ENCODE data around the gene SLC1A1.
"Not testable (repeated sequence)": the region's sequence is repeated elsewhere in the genome, so short reads cannot be mapped to it uniquely, and the experiment has no call there.

Gene SLC1A1

GRCh38 chr9:4581861-4582565 is 91.7 kb downstream of the SLC1A1 start:
- no peak for DNase-seq

- no peak for DNase-seq
Measured at GRCh38 chr9:4583001-4583400, 92.7 kb downstream of the SLC1A1 start.

DNA sequence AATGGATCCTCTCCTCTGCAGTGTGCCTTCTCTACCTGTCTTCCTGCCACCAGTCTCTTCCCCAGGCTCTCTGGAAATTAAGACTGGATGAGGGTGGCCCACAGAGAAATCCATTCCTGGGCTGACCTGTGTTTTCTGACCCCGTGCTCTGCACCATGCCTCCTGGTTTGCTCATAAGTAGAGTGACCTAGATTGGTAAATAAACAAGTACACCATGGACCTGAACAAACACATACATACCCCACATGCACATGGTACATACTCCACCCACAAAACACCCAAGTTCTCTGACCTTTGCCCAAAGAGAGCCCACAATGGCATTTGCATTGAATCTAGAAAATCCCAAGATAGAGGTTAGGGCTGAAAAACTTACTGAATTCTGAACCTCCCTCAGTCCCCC is 94.4 kb downstream of the SLC1A1 start:
- no peak for DNase-seq

GRCh38 chr9:4585135-4585534 is 94.9 kb downstream of the SLC1A1 start:
- no peak for DNase-seq

DNA sequence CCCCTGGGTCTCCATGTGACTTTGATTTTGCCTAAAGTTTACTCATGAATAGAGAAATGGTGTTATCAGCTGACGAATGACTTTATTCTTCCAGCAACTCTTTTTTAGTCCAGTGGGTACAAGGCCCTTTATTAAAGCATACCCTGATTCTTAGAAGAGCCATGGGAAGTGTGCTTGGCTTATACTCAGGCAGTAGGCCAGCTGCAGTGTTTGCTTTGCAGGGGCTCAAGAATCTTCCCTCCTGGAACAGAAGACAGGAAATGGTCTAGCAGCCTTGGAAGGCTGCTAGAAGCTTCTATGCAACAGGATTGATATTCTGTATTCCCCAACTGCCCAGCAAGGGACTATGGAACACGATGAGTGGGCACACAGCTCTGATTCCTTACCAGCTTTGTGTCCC is 98.5 kb downstream of the SLC1A1 start:
- no peak for DNase-seq

DNA sequence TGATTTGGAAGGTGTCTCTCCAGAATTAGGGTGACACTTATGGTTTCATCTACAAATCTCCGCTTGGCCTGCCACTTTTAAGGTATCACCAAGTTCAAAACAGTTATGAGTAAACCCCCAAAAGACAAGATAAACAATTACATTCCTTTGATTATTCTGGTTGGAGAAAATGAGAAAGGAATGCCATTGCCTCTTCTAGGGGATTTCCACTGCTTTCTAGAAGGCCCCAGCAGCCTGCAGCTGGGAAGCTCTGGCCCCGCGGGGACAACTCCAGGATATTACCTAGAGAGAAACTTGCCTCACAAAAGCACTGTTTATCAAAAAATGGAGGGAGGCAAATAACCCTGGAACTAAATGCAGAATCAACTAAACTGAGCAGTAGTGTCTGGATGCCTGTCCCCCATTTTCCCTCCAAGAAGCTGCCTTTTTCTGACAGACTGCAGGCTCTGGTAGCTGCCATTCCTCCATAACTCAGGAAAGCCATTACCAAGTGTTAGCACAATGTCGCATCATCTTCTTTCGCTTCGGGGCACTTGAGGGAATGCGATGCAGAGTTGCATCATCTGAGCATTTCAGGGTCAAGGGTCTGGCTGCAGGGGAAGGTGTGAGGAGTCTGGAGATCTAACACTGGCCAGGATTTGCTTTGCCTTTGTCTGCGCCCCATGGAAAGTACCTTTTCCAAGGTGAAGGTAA is 100.3 kb downstream of the SLC1A1 start:
- DNase-seq = no peak

DNA sequence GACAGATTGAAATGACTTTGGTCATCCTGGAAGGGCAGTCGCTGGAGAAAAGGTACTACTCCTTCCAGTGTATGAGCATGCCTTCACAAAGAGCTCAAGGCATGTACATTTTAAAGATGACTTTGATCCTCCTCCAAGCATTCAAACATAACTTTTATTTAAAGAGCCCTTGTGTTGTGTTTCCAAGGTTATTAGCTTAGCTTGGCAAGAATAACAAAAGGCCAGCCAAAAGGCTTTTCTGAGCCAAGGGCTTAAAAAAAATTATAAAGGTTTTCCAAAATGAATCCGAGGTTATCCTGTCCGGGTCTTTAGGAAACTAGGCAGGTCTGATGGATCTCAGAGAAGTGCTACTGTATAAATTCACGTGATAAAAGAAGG is 100.8 kb downstream of the SLC1A1 start:
- no peak for DNase-seq

DNA sequence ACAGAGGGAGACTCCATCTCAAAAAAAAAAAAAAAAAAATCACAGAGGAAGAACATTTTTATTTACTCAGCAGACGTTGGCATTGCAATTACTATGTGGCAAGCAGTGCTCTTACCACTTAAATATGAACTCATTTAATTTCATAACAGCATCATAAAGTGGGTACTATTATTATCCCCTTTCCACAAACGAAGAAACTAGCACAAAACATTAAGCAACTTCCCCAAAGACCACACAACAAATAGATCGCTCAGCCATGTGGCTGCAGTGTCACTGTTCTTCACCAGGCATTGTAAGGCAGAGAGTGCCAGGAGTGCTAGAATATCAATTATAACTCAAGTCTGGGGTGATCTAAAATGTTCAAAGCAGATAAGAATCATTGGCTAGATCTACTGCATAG is 102.0 kb downstream of the SLC1A1 start:
- no peak for DNase-seq

DNA sequence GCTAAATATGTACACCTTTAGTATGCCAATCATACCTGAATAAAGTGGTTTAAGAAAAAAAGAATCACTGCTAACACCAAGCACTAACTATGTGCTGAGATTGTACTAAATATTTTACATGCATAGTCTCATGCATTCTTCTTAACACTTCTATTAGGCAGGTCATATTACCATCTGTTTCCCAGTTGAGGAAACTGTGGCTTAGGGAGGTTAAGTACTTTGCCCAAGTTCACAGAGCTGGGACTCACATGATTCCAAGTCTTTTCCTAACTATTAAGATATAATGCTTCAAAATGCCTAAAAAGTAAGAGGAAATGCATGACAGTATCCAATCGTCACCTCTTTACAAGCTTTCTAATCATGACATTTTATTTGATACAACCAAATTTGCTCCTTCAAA is 102.6 kb downstream of the SLC1A1 start:
- DNase-seq = no peak

GRCh38 chr9:4594545-4594944 is 104.3 kb downstream of the SLC1A1 start:
- no peak for DNase-seq

DNA sequence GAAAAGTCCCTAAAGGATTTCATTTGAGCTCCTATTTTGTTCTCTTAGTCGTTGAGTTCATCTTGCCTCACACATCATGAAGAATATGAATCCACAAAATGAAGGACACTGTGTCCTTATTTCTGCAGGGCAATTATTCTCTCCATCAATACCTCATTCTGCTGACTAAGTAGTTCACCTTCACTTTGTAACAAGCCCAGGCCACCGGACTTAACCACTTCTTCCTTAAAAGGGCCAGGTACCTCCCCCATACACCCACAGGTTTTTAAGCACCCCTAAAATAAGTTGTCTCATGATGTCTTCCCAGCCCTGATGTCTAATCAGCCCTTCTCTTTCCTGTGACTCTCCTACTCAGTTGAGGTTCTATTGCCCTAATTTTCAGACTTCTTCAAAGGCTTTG is 104.7 kb downstream of the SLC1A1 start:
- DNase-seq = no peak

DNA sequence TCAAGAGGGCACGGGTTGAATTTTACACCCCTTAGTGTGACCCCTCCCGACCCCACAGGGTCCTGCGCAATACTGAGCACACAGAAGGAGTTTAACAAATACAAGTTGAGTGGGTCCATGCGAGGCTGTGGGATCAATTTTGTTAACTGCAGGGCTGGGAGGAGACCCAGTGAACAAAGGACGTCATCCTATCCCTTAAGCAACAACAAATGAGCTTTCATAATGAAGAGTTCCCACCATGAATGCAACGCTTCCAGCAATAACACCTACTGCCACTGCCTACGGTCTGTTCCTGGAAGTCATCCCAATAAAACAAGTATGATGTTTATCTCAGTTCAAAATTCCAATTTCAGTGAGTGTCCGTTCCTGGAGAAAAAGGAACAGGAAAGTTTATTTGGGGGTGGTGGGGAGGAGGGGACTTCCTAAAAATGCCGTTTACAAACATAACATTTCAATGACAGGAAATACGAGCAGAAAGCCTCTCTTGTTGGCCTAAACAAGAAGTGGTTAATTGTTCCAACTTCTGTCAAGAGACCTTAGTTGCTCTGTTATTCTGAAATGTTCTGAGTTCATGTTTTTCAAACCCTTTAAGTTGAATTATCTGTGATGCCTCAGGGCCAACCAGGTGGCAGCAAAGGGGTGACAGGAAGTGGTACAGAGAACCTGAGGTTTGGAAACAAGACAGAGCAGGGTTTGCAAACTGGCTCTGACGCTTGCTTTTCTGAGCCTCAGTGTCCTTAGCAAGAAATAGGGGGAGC is 106.1 kb downstream of the SLC1A1 start:
- DNase-seq = no peak

GRCh38 chr9:4600368-4600767 is 110.1 kb downstream of the SLC1A1 start:
- DNase-seq = no peak

DNA sequence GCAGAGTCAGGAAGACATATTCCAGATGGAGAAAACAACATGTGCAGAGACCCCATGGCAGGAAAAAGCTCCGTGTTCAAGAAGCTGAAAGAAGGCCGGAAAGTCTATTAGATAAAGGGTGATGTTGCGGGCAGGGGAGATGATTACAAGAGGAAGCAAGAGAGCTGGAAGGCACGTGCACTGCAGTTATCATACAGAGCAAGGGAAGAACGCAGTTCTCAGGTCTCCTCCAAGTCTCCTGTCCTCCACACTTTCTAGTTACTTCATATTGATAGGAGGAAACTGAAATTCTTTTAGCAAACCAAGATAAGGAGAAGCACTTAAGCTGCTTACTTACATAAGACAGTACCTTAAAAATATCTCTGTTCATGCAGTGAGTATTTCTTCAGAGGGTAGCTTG is 113.6 kb downstream of the SLC1A1 start:
- no peak for DNase-seq

DNA sequence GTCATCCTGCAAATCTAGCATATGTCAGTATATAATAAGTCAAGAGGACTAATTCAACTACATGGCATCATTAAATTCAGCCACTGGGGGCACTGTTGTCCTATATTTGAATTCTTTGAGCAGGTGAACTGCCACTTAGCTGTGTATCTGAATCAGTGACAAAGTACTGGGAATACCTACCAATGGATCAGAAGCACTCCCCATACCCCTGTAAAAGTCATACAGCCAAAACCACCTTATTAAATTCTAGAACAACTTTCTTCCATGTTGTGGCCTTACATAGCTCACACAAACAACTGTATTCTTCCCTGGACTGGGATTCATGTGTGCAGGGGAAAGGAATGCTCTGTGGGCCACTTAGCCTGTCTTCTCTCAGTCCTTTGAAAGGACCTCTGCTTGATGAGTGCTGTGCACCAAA is 114.4 kb downstream of the SLC1A1 start:
- peak; percentile 88 for DNase-seq

DNA sequence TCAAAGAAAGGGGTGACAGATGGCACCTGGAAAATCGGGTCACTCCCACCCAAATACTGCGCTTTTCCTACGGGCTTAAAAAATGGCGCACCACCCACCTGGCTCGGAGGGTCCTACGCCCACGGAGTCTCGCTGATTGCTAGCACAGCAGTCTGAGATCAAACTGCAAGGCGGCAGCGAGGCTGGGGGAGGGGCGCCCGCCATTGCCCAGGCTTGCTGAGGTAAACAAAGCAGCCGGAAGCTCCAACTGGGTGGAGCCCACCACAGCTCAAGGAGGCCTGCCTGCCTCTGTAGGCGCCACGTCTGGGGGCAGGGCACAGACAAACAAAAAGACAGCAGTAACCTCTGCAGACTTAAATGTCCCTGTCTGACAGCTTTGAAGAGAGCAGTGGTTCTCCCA is 115.8 kb downstream of the SLC1A1 start:
- not testable (repeated sequence) for DNase-seq

GRCh38 chr9:4614627-4615026 is 124.4 kb downstream of the SLC1A1 start:
- no peak for DNase-seq

DNA sequence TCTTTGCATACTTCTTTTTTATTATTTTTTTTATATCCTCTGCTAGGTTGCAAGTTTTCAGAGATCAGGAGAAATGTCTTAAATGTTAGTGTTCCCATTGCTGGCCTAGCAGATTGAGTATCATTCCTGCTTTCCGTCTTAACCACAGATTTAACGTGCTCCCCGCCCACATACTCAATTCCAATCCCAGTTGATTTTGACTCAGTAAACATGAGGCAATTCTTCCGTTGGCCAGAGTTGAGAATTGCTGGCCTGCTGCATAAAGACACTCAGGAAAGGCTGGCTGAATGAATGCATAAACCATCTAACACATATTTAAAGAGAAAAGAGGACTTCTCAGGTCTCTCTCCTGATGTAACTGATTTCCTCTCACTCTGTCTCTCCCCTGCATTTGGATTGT is 125.0 kb downstream of the SLC1A1 start:
- DNase-seq = no peak

- DNase-seq = no peak
Measured at GRCh38 chr9:4615778-4616177, 125.5 kb downstream of the SLC1A1 start.

- DNase-seq = no peak
Measured at GRCh38 chr9:4617752-4618151, 127.5 kb downstream of the SLC1A1 start.

DNA sequence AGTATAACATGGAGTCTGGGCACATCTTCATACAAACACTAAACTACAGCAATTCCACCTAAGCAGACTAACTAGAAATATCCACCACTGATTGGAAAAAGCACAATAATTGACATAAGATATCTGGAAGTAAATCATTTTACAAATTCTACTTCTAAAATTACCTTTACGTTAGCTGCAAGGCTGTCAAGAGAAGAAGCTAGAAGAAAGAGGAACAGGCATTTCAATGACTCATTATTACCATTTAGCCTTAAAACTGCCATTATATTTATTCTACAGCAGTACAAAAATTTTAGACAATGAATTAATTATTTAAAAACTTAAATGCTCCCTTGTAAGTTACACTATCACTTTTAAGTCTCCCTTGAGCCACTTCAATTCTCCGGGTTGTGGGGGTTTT is 128.4 kb downstream of the SLC1A1 start:
- DNase-seq = no peak

- no peak for DNase-seq
Measured at GRCh38 chr9:4620057-4620765, 129.9 kb downstream of the SLC1A1 start.

DNA sequence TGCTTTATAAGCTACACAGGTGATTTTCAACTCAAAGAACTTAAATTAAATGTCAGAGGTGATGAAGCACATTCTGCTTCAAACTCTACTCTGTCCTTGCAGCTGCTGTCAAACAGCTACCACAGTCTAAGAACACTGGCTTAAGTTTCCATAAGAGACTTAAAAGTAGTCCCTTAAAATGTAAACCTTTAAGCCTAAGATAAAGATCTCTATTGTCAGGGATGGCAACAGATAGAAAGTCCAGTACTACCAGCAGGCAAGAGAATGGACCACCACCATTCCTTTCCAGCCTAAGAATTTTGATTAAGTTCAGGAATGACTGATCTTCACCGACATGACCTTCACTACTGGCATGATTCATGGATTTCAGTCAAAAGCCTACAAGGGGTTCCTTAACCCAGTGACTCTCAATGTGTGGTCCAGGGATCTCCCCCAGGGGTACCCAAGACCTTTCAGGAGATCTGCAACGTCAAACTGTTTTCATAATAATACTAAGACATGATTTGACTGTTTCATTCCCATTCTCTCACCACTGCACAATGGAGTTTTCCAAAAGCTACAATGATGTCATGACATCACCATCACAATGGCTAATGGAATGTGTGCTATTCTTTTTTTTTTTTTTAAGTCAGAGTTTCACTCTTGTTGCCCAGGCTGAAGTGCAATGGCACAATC is 130.8 kb downstream of the SLC1A1 start:
- DNase-seq = no peak

All from NCI-H345 (cell line).